ENCODE measurements around the gene C10orf71. TPM values are rescaled to one million over a fixed set of nuclear protein-coding genes. Genes with fewer than 3 reads are reported as not detected.

Gene C10orf71
- total and polyA plus RNA-seq, 4 donors = not detected

DNA sequence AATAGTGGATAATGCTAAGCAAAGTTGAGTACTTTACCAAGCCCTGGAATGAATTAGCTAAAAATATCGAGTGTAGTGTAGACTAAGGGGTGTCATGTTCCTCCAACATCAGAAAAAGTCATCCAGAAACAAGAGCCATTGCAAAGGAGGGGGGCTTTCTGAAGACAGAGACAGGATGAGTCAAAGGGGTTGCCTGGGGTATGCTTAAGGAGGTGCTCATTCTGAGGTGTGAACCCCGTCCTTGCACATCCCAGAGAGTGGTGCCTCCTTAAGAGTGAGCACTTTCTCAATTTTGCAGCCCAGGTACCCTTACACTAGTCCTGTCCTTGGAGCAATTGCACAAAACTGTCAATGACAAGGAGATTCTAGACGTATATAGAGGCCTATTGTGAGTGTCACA, 43.1 kb upstream of the C10orf71 start:
- no peak for DNase-seq
- 66 to 84% methylated on average over 3 of the region's 3 CpGs for WGBS, 2 donors
- peaks cover 0 to 4% (median 0%) of the 10 kb centered on the region in 4 donors for H3K9me3 ChIP-seq (ENCODE audit: control insufficient read depth in 4 of 4, insufficient read depth in 3 of 4, low read length in 3 of 4)

DNA sequence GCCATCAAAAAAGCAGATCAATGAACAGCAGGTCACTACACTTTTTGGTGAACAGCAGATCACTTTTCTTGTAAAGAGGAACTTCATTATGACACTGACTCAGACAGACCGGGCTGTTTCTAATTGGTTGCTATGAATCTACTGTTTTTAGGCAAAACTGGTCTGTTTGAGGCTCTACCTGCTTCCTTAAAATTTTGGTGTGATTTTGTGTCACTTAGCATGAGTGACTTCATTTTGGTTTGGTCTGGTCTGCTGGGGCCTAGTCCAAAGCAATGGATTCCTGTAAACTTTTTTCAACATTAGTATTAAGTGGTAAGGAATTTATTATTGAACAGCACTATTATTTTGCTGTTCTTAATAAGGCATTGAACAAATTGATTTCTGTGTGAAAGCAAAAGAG, 41.8 kb upstream of the C10orf71 start:
- H3K4me1 ChIP-seq (ENCODE audit: control insufficient read depth in 5 of 5, insufficient read depth in 5 of 5, low read length in 5 of 5) = peaks cover 0 to 9% (median 0%) of the 10 kb centered on the region in 5 donors
- peaks cover 0 to 4% (median 0%) of the 10 kb centered on the region in 4 donors for H3K9me3 ChIP-seq (ENCODE audit: control insufficient read depth in 4 of 4, insufficient read depth in 3 of 4, low read length in 3 of 4)
- no peak overlapping the region for H3K27ac ChIP-seq (ENCODE audit: low read depth in 1 of 2, low read length in 1 of 2)
- no peak overlapping the region for H3K9ac ChIP-seq (ENCODE audit: insufficient read depth in 1 of 2, low read length in 2 of 2)
- TF ChIP-seq, protein P1, sequence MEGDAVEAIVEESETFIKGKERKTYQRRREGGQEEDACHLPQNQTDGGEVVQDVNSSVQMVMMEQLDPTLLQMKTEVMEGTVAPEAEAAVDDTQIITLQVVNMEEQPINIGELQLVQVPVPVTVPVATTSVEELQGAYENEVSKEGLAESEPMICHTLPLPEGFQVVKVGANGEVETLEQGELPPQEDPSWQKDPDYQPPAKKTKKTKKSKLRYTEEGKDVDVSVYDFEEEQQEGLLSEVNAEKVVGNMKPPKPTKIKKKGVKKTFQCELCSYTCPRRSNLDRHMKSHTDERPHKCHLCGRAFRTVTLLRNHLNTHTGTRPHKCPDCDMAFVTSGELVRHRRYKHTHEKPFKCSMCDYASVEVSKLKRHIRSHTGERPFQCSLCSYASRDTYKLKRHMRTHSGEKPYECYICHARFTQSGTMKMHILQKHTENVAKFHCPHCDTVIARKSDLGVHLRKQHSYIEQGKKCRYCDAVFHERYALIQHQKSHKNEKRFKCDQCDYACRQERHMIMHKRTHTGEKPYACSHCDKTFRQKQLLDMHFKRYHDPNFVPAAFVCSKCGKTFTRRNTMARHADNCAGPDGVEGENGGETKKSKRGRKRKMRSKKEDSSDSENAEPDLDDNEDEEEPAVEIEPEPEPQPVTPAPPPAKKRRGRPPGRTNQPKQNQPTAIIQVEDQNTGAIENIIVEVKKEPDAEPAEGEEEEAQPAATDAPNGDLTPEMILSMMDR (IDR thresholded peaks at IDR 0.05; ENCODE audit: control extremely low read depth, extremely low read depth) = no peak
- no peaks in the 10 kb centered on the region for H3K36me3 ChIP-seq (ENCODE audit: control insufficient read depth in 4 of 4, insufficient read depth in 4 of 4, low read length in 4 of 4)
- DNase-seq (no peak), ATAC-seq (ENCODE audit: insufficient read depth, low FRiP score) (no peak)
- H3K4me3 ChIP-seq = no peak overlapping the region
- 28 to 56% methylated on average over 1 of the region's 1 CpG for WGBS, 2 donors
- peaks cover 0 to 4% (median 0%) of the 10 kb centered on the region in 3 donors for H3K27me3 ChIP-seq (ENCODE audit: control insufficient read depth in 3 of 3, insufficient read depth in 3 of 3, low read length in 2 of 3)

More for the DNA sequence above, 43.1 kb upstream of the C10orf71 start:
- H3K9ac ChIP-seq (ENCODE audit: insufficient read depth in 1 of 2, low read length in 2 of 2) = no peak overlapping the region
- no peak for ATAC-seq (ENCODE audit: insufficient read depth, low FRiP score)
- TF ChIP-seq, protein P1 (IDR thresholded peaks at IDR 0.05; ENCODE audit: control extremely low read depth, extremely low read depth) = no peak
- H3K36me3 ChIP-seq (ENCODE audit: control insufficient read depth in 4 of 4, insufficient read depth in 4 of 4, low read length in 4 of 4) = no peaks in the 10 kb centered on the region
- peaks cover 0 to 4% (median 0%) of the 10 kb centered on the region in 3 donors for H3K27me3 ChIP-seq (ENCODE audit: control insufficient read depth in 3 of 3, insufficient read depth in 3 of 3, low read length in 2 of 3)
- H3K27ac ChIP-seq (ENCODE audit: low read depth in 1 of 2, low read length in 1 of 2) = no peak overlapping the region
- peaks cover 0 to 9% (median 0%) of the 10 kb centered on the region in 5 donors for H3K4me1 ChIP-seq (ENCODE audit: control insufficient read depth in 5 of 5, insufficient read depth in 5 of 5, low read length in 5 of 5)
- H3K4me3 ChIP-seq = no peak overlapping the region

DNA sequence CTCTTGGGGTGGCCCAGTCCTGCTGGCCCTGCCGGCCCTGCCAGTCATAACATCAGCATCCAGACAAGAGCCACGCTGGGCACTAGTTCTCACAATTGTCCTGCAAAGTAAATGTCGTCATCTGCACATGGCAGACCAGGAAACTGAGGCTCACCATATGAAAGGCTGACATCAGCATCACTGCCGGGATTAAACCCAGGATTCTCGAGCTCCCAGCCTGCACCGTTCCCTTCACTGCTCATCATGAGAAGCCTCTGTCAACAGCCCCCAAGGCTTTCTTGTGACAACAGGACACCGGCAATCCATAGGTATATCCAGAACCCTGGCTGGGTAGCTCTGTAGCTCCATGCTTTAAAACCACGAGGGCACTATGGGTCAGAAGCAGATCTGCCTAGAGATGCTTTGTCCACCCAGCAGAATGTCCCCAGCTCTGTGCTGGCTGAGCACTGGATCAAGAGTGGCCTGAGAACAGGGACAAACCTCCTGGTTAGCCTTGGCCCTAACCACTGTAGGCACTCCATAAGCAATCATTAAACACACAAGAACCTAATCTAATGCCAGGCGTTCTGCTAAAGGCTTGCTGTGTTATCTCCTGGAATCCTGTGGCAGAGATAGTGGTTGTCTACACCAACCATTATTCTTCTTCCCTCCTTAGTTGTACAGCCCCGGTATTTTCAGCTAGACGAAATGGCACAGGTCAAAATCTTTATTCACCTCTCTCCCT, 41.2 kb upstream of the C10orf71 start:
- ATAC-seq (ENCODE audit: insufficient read depth, low FRiP score) (no peak), DNase-seq (no peak)
- no peak overlapping the region for H3K4me3 ChIP-seq
- no peaks in the 10 kb centered on the region for H3K36me3 ChIP-seq (ENCODE audit: control insufficient read depth in 4 of 4, insufficient read depth in 4 of 4, low read length in 4 of 4)
- H3K27me3 ChIP-seq (ENCODE audit: control insufficient read depth in 3 of 3, insufficient read depth in 3 of 3, low read length in 2 of 3) = peaks cover 0 to 4% (median 0%) of the 10 kb centered on the region in 3 donors
- H3K4me1 ChIP-seq (ENCODE audit: control insufficient read depth in 5 of 5, insufficient read depth in 5 of 5, low read length in 5 of 5) = peaks cover 0 to 6% (median 0%) of the 10 kb centered on the region in 5 donors
- WGBS, 2 donors = 83 to 88% methylated on average over 11 of the region's 11 CpGs
- TF ChIP-seq, protein P1 (IDR thresholded peaks at IDR 0.05; ENCODE audit: control extremely low read depth, extremely low read depth) = no peak
- no peak overlapping the region for H3K27ac ChIP-seq (ENCODE audit: low read depth in 1 of 2, low read length in 1 of 2)
- H3K9me3 ChIP-seq (ENCODE audit: control insufficient read depth in 4 of 4, insufficient read depth in 3 of 4, low read length in 3 of 4) = peaks cover 0 to 4% (median 0%) of the 10 kb centered on the region in 4 donors
- H3K9ac ChIP-seq (ENCODE audit: insufficient read depth in 1 of 2, low read length in 2 of 2) = no peak overlapping the region
